K562 (cell line): Measurements from ENCODE around the gene CCDC71L. TPM values are rescaled to one million over a fixed set of nuclear protein-coding genes. Genes with fewer than 3 reads are reported as not detected.

Source experiments
- BCOR ChIP-seq: fragments of 450-650 bp; IDR thresholded peaks from 2 replicates; pipeline ENCODE4 v1.6.1; 2016
- BRD9 ChIP-seq: fragments of 450-650 bp; IDR thresholded peaks from 2 replicates; pipeline ENCODE4 v1.6.1; 2018; ENCODE audit warnings: low read depth; ENCODE audit not compliant: partially characterized antibody
- CBX3 ChIP-seq, 2 experiments: IDR thresholded peaks; 1 replicate in 1 of 2; 2 replicates in 1 of 2; pipeline ENCODE4 v1.6.1; 2012; ENCODE audit warnings: inconsistent platforms in 2 of 2, low read length in 2 of 2, borderline replicate concordance in 1 of 2, control low read depth in 1 of 2
- FOXM1 ChIP-seq, 2 experiments: fragments of 450-650 bp in 1 of 2; sonication (generic) in 1 of 2; formaldehyde crosslinking in 1 of 2; IDR thresholded peaks; 2 replicates each; pipeline versions ENCODE4 v1.6.1 to v1.9.0; 2017 to 2022; ENCODE audit warnings: low read depth in 2 of 2, mild to moderate bottlenecking in 2 of 2, missing genetic modification reagents in 1 of 2, moderate library complexity in 1 of 2
- HDAC2 ChIP-seq: fragments of 450-650 bp; IDR thresholded peaks from 2 replicates; pipeline ENCODE4 v1.6.1; 2016; ENCODE audit warnings: mild to moderate bottlenecking
- HES1 ChIP-seq: fragments of 450-650 bp; IDR thresholded peaks from 2 replicates; pipeline ENCODE4 v1.6.1; 2016; ENCODE audit warnings: low read depth, mild to moderate bottlenecking, moderate library complexity
- HMBOX1 ChIP-seq: sonication (generic); IDR thresholded peaks from 2 replicates; pipeline ENCODE4 v1.6.1; 2016
- NR1H2 ChIP-seq: sonication (generic); formaldehyde crosslinking; IDR thresholded peaks from 2 replicates; pipeline ENCODE4 v1.4.0; 2020; ENCODE audit warnings: mild to moderate bottlenecking, missing genetic modification reagents
- PBX2 ChIP-seq, 2 experiments: IDR thresholded peaks in 1 of 2; conservative IDR thresholded peaks in 1 of 2; 2 replicates each; pipeline ENCODE4 v1.6.1; 2016; ENCODE audit warnings: low read depth in 2 of 2, mild to moderate bottlenecking in 1 of 2, missing compliant biosample characterization in 1 of 2, missing genetic modification characterization in 1 of 2, moderate library complexity in 1 of 2
- POLR2AphosphoS5 ChIP-seq: IDR thresholded peaks from 2 replicates; pipeline ENCODE4 v1.6.1; 2011; ENCODE audit warnings: mild to moderate bottlenecking, low read depth, low read length, moderate library complexity; ENCODE audit not compliant: control insufficient read depth, insufficient read depth
- PTRF ChIP-seq: fragments of 450-650 bp; IDR thresholded peaks from 2 replicates; pipeline ENCODE4 v1.6.1; 2016; ENCODE audit warnings: mild to moderate bottlenecking, missing genetic modification characterization, missing compliant biosample characterization
- RBM17 ChIP-seq: fragments of 200-400 bp; formaldehyde crosslinking; IDR thresholded peaks from 2 replicates; pipeline ENCODE4 v1.6.1; 2017; ENCODE audit warnings: low read depth, mild to moderate bottlenecking, low read length, borderline replicate concordance
- RBM34 ChIP-seq: fragments of 200-400 bp; formaldehyde crosslinking; IDR thresholded peaks from 2 replicates; pipeline ENCODE4 v1.6.1; 2018; ENCODE audit warnings: low read length, borderline replicate concordance; ENCODE audit not compliant: insufficient read depth
- SIN3B ChIP-seq: fragments of 450-650 bp; IDR thresholded peaks from 2 replicates; pipeline ENCODE4 v1.6.1; 2017; ENCODE audit warnings: low read depth, mild to moderate bottlenecking, moderate library complexity
- SMAD4 ChIP-seq: fragments of 250-450 bp; sonication (Bioruptor Pico); conservative IDR thresholded peaks from 2 replicates; pipeline ENCODE4 v1.8.0; 2021; ENCODE audit warnings: inconsistent platforms, mild to moderate bottlenecking, moderate library complexity
- SUPT5H ChIP-seq: fragments of 450-650 bp; IDR thresholded peaks from 2 replicates; pipeline ENCODE4 v1.6.1; 2016
- ZBTB7A ChIP-seq: IDR thresholded peaks from 2 replicates; pipeline ENCODE4 v1.6.1; 2011; ENCODE audit warnings: low read depth, mild to moderate bottlenecking, low read length, moderate library complexity, borderline replicate concordance; ENCODE audit not compliant: control insufficient read depth
- ZNF133 ChIP-seq: fragments of 250-450 bp; sonication (Bioruptor Pico); IDR thresholded peaks from 2 replicates; pipeline ENCODE4 v1.4.0; 2020; ENCODE audit warnings: mild to moderate bottlenecking
- ZNF165 ChIP-seq: fragments of 250-450 bp; sonication (Bioruptor Pico); IDR thresholded peaks from 2 replicates; pipeline ENCODE4 v1.4.0; 2020; ENCODE audit warnings: borderline replicate concordance
- ZNF217 ChIP-seq: sonication (generic); formaldehyde crosslinking; IDR thresholded peaks from 2 replicates; pipeline ENCODE4 v1.8.0; 2022; ENCODE audit warnings: mild to moderate bottlenecking, missing genetic modification reagents
- ZNF274 ChIP-seq: IDR thresholded peaks from 2 replicates; pipeline ENCODE4 v1.6.1; 2011; ENCODE audit warnings: low read depth, mild to moderate bottlenecking, low read length, moderate library complexity, borderline replicate concordance
- polyA plus RNA-seq, 8 experiments: library from polyadenylated mRNA; depleted of rRNA in 4 of 8; stranded (reverse) in 5 of 8; unstranded in 3 of 8; fragments of >200 nt; fragmentation: Nextera tagmentation in 2 of 8; fragmentation: Illumina TruSeq in 1 of 8; extraction: Ambion mirVana in 2 of 8; extraction: Trizol in 1 of 8; gene quantifications; 2 replicates each; pipeline versions ENCODE4 v1.2.1 to v1.2.3, GENCODE V29; 2011 to 2014; ENCODE audit warnings: inconsistent platforms in 1 of 8, missing spikeins in 1 of 8
- total RNA-seq, 7 experiments: library from RNA; depleted of rRNA in 6 of 7; stranded (reverse); fragments of >200 nt in 6 of 7; fragmentation: Illumina TruSeq in 2 of 7; extraction: Trizol in 2 of 7; gene quantifications; 2 replicates each; pipeline versions ENCODE4 v1.2.1 to v1.2.3, GENCODE V29; 2011 to 2021; ENCODE audit warnings: low replicate concordance in 1 of 7

Gene CCDC71L
- total and polyA plus RNA-seq, 9 of the 15 experiments (the other 6 are each of a cell fraction or from before 2014, with no cell fraction given): 5.7 to 108 (median 25.4) TPM

- TF ChIP-seq RBM34: no peak
- no peak; the same call in 1 of the 2 replicates for TF ChIP-seq HMBOX1
- TF ChIP-seq ZNF165: peak; percentile 73; the same call in 1 of the 2 replicates
- no peak for TF ChIP-seq RBM17
- peak; percentile 41; the same call in 1 of the 2 replicates for TF ChIP-seq POLR2AphosphoS5
- no peak for TF ChIP-seq HES1
- peak; percentile 52; the same call in 1 of the 2 replicates for TF ChIP-seq SIN3B
- TF ChIP-seq SUPT5H: no peak
- TF ChIP-seq ZNF274: no peak
- TF ChIP-seq BCOR: peak; percentile 69
- peak; percentile 57; the same call in 1 of the 2 replicates for TF ChIP-seq FOXM1 (IDR thresholded peaks at IDR 0.05; ENCODE audit: low read depth)
- no peak for TF ChIP-seq FOXM1 (CRISPR knock-in tag; IDR thresholded peaks at IDR 0.05; ENCODE audit: low read depth)
- TF ChIP-seq ZNF217 (CRISPR knock-in tag): no peak
- TF ChIP-seq ZNF133: 0 out of 2 replicates have a peak, but pooled peaks have one; percentile 85
- no peak for TF ChIP-seq PTRF (tag)
- no peak; the same call in 1 of the 2 replicates for TF ChIP-seq NR1H2 (CRISPR knock-in tag)
- peak; percentile 94 for TF ChIP-seq HDAC2
- peak; percentile 88 for TF ChIP-seq SMAD4 (CRISPR knock-in tag)
- TF ChIP-seq CBX3 (IDR thresholded peaks at IDR 0.05; ENCODE audit: borderline replicate concordance in 1 of 2, low read length in 2 of 2): peak in 1 of 2 experiments; percentile 85; a peak in 2 of 3 replicates
- TF ChIP-seq PBX2 (CRISPR knock-in tag; IDR thresholded peaks at IDR 0.05; ENCODE audit: low read depth): no peak
- TF ChIP-seq PBX2 (tag; conservative IDR thresholded peaks at IDR 0.05; ENCODE audit: low read depth): no peak
- TF ChIP-seq BRD9: peak; percentile 89
- peak; percentile 93 for TF ChIP-seq ZBTB7A
Observed at GRCh38 chr7:106659963-106660861, 746 bp downstream of the CCDC71L start (continued).
